ENCODE measurements around the gene HOXA13.

The HOXA13 gene

DNA sequence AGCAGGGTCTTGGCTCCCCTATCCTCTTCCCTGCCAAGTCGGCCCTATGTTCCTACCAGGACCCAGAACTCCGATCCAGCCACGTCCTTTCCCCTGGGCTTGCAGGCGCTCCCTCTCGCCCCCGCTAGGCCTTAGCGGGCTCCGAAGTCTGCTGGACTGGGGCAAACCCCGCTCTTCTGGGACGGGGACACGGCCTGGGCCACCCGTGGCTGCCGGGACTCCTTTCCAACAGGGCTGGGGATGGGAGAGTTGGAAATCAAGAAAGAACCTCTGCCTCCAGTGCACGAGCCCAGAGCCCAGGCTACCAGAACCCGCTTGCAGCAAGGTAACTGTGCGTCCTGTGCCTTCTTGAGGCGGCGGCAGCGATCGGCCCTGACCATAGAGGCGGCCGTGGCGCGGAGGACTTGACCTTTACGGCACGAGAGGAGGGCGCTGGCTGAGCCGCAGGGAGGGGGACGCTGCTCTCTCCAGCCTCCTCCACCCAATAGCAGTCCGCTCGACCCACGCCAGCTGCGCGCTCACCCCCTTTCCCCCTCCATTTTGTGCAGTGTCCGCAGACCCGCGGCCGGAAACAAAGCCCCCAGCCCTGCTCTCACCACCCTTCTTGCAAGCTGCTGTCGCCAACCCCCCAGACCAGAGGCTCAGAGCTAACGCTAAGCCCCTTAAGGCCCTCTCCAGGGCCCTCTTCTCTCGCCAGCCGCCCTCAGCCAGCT, 7.9 kb downstream of the HOXA13 start:
- no peak for DNase-seq

DNA sequence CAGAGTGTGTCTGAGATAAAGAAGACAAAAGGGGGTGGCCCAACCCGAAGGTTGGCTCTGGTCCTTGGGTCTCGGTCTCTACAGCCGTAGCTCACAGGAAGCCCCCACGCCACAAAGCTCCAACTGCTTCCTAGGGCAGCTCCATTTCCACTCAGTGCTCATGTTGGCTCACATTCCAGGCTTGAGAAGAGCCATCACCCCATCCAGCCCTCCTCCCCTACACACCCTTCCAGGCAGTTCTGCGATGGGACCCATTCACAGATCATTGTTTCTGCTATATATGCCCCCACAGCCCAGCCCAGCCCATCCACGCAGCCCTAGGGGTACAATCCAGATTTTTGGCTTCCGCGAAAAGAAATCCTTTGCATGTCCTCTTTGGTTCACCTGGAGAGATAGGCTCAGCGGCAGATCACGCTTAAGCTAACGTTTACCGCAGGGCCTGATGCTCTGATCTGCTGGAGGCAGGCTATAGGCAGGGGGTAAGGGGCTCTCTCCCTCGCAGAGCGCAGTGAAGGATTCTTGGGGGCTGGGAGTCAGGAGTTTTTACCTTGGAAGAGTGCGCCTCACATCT, 8.6 kb downstream of the HOXA13 start:
- DNase-seq, result no peak

DNA sequence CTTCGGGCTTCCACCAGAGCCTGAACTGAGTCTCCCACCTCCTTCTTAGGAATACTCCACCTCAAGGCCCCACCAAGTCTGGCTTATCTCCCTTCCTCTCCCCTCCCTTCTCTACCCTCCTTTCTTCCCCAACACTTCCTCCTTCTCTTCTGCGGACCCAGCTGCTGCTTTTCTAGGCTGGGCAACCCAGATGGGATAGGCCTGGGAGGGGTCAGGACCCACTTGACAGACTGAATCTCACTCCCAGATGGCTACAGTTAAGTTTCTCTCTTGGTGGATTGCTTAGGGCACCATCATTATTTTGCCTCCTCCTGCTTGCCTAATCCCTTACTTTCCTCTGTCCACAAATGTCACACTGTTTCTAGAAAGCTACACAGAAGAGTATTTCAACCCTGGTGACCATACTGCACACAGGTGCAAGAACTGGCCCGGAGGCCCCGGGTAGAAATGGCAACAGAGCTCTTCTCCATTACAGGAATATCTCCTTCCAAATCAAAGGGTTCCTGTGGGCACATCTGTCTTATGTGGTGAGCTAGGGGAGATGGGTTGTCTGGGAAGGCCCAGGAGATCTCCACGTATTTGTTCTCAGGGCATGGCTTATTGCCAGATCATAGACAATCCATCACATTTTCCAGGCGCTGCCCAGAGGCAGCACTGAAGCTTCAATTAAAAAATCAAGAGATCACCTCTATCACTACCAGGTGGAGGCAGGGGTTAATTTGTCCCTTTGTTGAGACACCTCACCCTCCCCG, 9.7 kb downstream of the HOXA13 start:
- DNase-seq, result no peak

DNA sequence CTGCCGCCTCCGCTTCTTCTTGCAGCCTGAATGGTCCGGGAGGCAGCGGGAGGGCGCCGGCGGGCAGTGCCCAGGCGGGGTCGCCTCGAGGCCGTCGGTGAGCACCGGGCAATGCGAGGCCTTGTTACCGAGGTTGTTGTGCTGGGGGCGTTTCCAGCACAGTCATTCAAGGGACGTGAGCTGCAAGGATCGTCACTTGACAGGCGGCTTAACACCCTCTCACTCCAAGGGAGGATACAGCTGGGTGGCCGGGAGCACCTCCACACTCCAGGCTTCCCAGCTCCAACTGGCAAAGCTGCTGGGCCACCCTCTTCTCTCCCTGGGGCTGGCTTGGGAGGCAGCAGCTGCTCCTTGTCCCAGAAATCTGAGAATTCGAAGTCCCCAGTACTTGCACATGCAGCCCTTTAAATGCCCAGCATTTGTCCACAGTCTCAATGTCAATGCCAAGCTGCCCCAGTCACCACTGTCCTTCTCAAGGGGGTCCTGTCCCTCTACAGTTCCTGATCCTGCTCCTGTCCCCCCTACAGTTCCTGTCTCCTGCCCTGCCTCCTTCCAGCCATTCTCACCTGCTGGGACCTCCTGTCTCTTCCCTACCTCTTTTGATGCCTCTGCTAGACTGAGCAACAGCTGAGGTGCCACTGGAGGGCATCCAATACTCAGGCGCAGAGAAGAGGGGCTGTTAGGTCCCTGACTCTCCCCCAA, 10.4 kb downstream of the HOXA13 start:
- DNase-seq, result no peak

DNA sequence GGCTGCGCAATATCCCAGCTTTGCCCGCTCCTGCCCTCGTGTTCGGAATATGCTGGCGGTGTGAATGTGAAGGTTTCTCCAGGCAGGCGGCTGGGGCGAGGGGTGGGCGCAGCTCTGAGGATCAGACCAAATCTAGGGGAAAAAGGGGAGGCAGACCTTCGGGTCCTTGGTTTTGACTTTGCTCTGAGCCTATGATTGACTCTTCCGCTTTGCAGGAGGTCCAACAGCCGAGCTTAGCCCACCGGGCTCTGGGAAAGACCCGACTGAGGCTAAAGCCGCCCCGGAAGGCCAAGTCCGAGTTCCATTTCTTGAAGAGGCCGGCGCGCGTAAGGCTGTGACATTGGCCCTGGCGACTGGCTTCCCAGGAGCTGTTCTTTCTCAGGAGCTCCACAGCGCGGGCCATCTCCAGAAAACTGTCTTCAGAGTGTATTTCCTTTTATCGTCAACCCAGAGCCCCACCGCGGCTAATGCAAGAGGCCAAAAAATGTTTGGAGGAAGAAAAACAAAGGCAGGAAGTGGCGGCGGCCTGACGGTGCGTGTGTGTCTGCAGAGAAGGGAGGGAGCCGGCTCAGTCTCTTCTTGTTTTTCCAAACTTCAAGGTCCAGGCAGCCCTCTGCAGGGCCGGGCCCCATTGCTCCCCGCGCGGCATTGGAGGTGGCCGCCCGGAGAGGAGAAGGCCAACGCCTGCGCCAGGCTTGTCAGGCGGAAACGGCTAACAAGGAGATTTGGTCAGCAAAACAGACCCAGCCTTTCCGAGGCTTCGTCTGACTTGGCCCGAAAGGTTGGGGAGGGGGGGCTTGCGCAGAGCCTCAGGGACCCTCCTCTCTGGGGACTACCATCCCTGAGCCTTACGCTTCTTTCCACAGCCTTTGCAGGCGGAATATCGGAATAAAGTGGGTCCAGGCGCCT, 11.3 kb downstream of the HOXA13 start:
- DNase-seq, result no peak

DNA sequence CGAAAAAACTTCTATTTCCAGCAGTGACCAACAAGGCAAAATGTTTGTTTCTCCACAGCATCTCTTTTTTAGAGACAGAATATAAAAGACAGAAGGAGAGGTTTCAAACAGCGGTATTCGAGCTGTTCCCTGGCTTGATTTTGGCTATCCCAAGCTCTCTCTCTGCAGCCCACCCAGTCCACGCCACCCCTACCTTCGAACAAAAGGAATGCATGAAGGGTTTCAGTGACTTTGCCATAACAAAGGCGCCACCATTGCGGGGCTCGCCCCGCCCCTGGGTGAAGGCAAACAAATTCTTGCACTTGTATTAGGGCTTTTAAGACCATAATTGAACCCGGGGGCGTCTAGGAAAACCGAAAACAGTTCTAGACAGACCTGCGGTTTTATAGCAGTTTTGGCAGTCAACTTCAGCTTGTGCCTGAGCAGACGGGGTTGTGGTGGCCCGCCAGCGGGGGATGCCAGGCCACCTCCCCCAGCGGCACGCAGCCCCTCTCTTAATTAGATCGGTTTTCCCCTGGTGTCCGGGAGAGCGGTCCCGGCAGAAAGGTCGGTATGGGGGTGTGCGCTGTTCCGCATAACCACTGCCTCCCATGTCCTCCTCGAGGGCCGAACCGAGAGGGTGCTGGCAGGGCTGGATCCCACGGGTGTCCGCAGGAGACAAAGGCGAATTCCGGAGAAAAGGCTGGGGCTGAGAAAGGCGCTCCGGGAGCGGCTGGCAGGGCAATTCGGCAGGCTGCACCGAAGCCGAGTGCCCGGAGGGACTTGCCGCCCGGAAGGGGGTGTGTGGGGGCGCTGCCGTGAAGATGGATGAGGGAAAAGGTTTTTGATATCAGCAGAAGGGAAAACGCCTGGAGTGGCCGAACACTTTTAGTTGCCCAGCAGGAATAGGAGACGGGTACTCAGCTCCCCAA, 12.2 kb downstream of the HOXA13 start:
- no peak for DNase-seq

DNA sequence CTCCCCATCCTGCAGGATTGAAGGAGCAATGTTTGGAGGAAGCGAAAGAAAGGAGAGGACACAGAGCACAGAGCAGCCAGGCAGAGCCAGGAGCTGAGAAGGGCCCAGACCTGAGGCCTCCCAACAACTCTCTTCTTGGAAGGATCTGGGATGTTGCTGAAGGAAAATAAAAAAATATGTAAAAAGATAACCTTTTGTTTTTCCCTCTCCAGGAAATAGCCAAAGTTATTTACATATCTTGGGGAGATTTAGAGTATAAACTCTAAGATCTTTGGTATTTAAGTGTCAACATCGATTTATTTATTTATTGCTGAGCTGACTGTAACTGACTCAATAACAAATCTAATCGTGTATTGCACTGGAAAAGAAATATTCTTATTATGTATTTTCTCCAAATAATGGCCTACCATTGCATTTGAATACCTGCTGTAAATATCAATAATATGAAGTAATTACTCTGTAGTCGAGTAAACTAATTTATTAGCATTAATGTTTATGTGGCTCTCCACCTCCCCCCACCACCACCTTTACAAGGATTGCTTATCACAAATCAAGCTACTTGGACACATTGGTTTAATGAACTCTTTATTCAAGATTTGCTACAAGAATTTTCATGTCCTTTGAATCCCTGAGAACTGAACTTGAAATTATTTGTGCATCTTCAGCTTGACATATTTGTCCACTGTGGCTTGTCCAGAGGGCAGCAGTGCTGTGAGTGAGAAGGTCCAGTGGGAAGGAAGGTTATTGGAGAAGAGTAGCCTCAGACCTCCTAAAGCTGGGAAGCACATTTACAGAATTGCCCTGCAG, 13.0 kb downstream of the HOXA13 start:
- DNase-seq, result no peak

DNA sequence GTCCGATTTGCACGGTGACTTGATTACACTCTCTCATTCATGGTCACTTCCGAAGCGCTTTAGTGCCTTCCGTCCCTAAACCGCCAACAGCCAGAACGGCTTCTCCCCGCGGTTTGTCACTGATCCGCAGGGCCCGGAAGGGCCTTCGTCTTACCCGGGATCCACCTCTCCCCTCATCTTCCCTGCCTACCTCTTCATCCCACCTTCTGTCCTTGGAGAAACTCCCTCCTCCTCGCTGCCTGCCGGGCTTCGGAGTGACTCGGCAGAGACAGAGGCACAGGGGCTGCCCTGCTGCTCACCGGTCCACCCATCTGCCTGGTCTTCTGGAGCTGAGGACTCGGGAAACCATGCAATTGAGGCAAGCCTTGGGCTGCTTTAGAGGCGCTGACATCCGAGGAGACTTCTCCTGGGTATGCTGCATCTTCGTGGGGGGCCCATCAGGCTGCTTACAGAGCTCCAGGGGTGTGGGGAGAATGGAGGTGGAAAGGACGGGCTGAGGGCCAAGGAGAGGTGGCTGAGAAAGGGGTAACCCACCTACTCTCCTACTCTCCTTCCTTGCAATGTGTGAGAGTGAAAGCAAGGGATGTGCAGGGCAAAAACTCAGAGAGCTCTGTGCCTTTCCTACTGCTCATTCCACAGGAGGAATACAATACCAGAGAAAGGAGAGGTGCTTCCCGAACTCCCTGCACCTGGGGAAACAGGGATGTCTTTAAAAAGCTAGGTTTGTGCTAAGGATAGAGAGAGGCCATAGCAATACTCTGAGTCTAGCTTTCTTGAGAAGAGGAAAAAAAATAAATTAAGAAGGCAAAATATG, 13.8 kb downstream of the HOXA13 start:
- no peak for DNase-seq

DNA sequence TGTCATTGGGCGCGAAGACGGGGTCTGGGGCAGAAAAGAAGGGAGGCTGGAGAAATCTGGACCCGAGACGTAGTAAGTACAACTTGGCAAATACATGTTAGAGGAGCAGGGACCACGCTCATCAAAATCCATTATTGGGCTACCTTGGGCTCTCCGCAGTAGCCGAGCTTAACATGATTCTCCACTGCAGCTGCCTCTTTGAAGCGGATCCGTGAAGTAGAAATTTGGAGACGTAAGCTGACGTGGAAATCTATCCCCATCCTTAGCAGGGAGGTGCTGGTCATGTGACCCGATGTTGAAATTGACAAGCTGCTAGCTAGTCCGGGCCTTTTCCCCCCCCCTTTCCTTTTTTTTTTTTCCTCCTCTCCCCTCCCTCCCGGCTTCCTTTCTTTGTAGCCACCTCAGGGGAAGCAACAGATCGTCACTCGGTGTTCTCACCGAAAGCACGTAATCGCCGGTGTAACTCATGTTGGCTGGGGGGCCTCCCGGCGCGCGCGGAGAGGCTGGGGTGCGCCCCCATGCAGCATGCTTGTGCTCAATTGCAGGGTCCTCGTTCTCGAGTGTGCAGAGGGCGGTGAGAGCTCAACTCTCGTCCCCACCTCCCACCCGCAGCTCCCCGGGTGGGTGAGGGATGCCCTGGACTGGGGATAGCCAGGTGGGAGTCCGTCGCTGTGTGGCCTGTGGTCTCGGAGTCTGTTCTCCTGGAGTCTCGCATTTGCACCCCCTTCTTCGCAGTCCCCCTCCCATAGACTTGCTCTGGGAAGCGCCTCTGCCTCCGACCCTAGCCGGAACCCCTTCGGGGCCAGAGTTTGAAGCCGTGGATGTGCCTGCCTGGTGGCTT, 14.7 kb downstream of the HOXA13 start, which contains the start of gene HOXA11:
Gene HOXA11, minus strand, starts transcription at position 220 of the 841 bp plus-strand sequence. Its CDS starts 88 bp downstream, at position 132.
- DNase-seq, result no peak

DNA sequence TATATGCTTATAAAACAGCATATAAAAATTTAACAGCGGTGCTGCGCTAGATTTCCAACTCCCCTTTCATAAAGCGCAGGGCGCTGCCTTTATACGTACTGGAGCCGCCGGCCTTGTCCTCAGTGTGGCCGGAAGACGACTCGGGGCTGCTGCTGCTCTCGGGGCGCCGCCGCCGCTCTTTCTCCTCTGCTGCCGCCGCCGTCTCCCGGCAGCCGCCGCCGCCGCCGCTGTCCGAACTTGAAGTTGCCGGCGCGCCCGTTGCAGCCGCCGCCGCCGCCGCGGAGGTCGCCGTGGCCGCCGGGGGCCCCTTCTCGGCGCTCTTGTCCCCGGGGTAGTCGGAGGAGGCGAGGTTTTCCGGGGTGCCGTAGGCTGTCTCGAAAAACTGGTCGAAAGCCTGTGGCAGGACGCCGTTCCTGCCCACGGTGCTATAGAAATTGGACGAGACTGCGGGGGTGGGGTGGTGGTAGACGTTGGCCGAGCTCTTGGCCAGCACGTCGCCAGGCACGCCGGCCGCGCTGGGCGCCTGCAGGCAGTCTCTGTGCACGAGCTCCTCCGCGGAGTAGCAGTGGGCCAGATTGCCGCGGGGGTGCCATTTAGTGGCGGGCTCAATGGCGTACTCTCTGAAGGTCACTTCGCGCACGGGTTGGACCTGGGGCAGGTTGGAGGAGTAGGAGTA, 15.4 kb downstream of the HOXA13 start:
- DNase-seq, result no peak

DNA sequence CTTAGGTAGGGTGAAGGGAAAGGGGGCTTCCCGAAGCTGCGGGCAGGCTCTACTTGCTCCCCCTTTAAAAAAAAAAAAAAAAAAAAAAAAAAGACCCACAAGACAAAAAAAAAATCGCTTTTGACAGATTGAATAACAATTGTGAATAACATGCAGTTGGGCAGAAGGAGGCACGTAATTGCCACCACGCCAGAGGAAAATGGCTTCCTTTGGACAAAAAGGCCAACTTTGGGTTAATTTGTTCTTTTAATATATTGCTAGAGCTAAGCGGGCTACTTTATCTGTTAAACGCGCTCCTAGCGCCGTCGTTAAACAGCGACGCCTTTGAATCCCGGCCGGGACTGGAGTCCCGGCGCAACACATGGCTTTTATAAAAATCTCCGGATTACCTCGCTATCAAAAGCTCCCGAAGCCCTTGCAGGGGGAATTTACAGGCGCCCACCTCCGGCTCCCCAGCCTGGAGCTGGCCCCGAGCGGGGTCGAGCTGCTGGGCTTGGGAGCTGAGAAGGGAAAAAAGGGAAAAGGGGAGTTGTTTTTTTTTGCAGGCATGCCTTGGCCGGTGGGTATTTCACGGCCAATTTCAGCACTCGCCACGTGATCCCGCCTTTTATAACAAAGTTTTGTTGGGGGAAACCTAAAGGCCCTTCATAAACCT, 16.1 kb downstream of the HOXA13 start:
- DNase-seq, result no peak

DNA sequence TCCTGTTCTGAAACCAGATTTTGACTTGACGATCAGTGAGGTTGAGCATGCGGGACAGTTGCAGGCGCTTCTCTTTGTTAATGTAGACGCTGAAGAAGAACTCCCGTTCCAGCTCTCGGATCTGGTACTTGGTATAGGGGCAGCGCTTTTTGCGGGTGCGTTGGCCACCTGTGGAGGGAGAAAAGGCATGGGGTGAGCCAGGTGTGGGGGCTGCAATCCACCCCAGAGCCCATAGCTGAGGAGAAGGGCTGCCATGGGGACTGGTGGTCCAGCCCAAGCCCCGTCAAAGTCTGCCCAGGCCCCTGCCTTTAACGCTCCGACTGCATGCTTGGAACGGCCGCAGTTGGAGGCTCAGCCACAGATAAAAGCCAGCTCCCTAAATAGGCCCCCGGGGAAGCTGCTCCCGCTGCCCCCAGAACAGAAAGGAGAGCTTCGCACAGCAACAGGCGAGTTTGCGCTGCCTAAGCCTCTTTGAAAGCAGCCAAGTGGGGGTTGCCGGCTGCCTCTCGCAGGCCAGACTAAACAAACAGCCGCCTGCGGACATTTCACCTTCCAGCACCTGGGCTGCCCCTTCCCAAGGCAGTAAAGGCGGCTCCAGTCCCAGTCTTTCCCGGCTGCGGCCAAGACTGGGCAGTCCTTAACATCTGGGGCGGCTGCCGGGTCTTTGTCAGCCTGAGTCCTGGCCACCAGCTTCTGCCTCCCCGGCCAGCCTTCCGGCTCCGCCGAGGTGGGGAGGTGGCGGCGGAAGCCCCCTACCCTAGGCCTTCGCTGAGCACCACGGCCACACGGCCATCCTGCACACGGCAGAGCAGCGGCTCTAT, 16.8 kb downstream of the HOXA13 start:
- DNase-seq, result no peak

DNA sequence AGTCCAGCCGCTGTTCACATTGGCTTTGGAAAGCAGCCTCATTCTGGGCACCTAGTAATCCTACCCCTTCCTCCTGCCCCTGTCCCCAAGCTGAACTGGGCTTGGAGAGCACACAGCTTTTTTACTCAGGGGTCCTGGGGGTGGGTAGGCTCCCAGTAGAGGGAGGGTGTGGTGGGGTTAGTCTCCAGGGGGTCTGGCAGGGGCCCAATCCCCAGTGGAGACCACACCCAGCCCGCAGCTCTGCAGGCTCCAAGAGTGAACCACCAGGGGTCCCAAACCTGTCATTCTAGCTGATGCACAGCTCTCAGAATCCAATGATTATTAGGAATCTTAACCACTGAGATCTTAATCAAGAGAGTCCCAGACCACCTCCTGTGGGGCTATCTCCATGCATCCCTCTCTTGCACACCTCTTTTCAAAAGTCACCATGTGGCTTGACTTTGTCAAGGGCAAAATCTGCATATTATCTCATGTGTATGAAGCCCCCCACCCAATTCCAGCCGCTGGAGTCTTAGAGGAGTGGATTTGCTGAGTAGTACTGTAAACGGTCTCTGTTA, 17.5 kb downstream of the HOXA13 start:
- no peak for DNase-seq

DNA sequence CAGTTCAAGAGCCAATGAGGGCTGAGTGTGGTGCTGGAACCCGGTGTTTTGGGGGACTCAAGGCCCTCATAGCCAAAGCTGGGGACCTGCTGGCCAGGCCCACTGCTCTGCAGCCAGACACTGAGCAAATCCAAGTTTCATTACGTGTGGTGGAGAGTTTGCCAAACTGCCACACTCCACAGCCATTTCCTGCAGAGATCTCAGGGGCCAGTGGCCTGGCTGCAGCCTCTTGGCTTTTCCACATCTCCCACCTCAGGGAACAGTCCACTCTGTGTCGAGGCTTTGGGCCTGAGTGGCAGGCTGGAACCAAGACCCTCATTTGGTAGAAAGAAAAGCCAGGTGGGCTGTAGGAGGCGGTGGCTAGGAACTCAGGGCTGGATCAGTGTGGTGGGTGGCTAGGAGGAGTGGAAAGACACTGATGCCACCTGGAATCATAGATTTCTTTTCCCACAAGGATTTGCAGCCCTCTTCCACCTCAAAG, 18.1 kb downstream of the HOXA13 start:
- no peak for DNase-seq

DNA sequence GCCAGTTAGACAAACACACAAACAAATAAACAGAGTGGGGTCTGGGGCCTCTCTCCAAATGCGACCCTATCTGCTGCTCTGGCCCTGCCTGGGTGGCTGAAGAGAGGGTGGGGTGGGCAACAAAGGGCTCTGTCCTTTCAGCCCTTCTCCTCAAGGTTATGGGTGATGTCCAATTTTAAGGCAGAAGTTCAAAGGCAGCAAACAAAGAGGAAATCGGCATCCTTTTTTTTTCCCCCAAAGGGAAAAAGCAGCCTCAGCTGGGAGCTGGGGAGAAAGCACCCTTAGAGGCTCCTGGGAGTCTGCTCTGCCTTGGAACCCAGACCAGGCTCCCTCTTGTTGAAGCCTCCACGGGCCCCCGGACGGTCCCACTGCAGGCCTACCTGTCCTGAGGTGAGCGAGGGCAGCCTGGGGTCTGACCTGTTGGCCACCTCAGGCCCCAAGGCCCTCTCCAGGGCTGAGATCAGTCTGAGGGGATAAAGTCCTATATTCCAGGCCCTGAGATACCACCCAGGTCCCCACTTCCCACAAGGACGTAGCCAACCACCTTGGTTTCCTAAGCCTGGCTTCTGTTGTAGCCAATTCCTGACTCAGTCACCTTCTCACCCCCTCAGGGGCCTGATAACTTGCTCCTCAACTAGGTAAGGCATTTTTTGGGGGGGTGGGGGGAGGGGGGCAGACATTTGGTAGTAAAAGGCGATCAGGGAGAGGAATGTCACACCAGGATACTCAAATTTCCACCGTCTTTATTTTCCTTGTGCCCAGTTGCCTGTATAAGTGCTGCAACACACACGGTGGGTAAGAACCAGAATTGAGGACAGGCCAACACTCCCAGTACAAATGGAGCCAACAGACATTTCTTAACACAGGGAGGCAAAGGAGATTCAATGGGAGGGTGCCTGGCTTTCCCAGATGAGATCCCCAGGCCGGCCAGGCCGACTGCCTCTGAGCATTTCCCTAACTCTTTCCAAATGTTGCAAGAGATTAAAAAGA, 19.2 kb downstream of the HOXA13 start:
- no peak for DNase-seq
